Mesendoderm (in vitro differentiated cells): ENCODE data around the gene C11orf21.
"Not testable (repeated sequence)": the region's sequence is repeated elsewhere in the genome, so short reads cannot be mapped to it uniquely, and the experiment has no call there.

ENCODE experiments used
- DNase-seq: peaks from one replicate; pipeline ENCODE4 v3.0.0; 2013
- H2AK5ac ChIP-seq: 2 replicates; pipeline ENCODE4 v1.6.1; 2013; ENCODE audit warnings: low read length, inconsistent platforms
- H2BK120ac ChIP-seq: 2 replicates; pipeline ENCODE4 v1.6.1; 2013; ENCODE audit warnings: low read depth, mild to moderate bottlenecking, low read length, moderate library complexity, mixed read lengths
- H2BK15ac ChIP-seq: replicated peaks from 2 replicates; pipeline ENCODE4 v1.6.1; 2013; ENCODE audit warnings: low read depth, mild to moderate bottlenecking, moderate library complexity
- H2BK5ac ChIP-seq: 2 replicates; pipeline ENCODE4 v1.6.1; 2013; ENCODE audit warnings: low read length, inconsistent platforms
- H3K18ac ChIP-seq: 2 replicates; pipeline ENCODE4 v1.6.1; 2013; ENCODE audit warnings: mild to moderate bottlenecking, low read length, mixed read lengths
- H3K23ac ChIP-seq: one replicate; pipeline ENCODE4 v1.6.1; 2013; ENCODE audit warnings: low read length
- H3K27ac ChIP-seq: 2 replicates; pipeline ENCODE4 v1.5.1; 2013; ENCODE audit warnings: low read depth, mild to moderate bottlenecking, inconsistent platforms, low read length, moderate library complexity
- H3K27me3 ChIP-seq: 2 replicates; pipeline ENCODE4 v1.6.1; 2013; ENCODE audit warnings: low read length, control low read depth, mild to moderate bottlenecking, inconsistent platforms; ENCODE audit not compliant: insufficient read depth, poor library complexity
- H3K36me3 ChIP-seq: 2 replicates; pipeline ENCODE4 v1.6.1; 2013; ENCODE audit warnings: low read length, inconsistent platforms; ENCODE audit not compliant: control insufficient read depth, insufficient read depth
- H3K4ac ChIP-seq: one replicate; pipeline ENCODE4 v1.6.1; 2013; ENCODE audit warnings: low read depth, mild to moderate bottlenecking, low read length, moderate library complexity
- H3K4me1 ChIP-seq: 2 replicates; pipeline ENCODE4 v1.6.1; 2013; ENCODE audit warnings: low read depth, low read length, inconsistent platforms; ENCODE audit not compliant: control insufficient read depth
- H3K4me2 ChIP-seq: 2 replicates; pipeline ENCODE4 v1.6.1; 2013; ENCODE audit warnings: low read length
- H3K4me3 ChIP-seq: 2 replicates; pipeline ENCODE4 v1.5.1; 2013; ENCODE audit warnings: mild to moderate bottlenecking, low read length
- H3K56ac ChIP-seq: one replicate; pipeline ENCODE4 v1.6.1; 2013; ENCODE audit warnings: low read length
- H3K79me1 ChIP-seq: 2 replicates; pipeline ENCODE4 v1.6.1; 2013; ENCODE audit warnings: low read length, inconsistent platforms
- H3K79me2 ChIP-seq: 2 replicates; pipeline ENCODE4 v1.6.1; 2013; ENCODE audit warnings: mild to moderate bottlenecking, low read length; ENCODE audit not compliant: control insufficient read depth, insufficient read depth
- H3K9ac ChIP-seq: 2 replicates; pipeline ENCODE4 v1.6.1; 2013; ENCODE audit warnings: low read length, inconsistent platforms
- H4K5ac ChIP-seq: one replicate; pipeline ENCODE4 v1.6.1; 2013; ENCODE audit warnings: low read length
- H4K8ac ChIP-seq: one replicate; pipeline ENCODE4 v1.6.1; 2013; ENCODE audit warnings: low read depth, mild to moderate bottlenecking, control low read depth, low read length, moderate library complexity
- WGBS: extraction: QIAGEN DNeasy Blood & Tissue Kit; methylation state at CpG from one replicate; pipeline ENCODE4 v1.1.7; 2013; ENCODE audit warnings: low lambda C conversion rate, missing lambda C conversion rate; ENCODE audit not compliant: insufficient coverage; ENCODE audit errors: extremely low coverage; 5-methylcytosine and 5-hydroxymethylcytosine counted together

C11orf21 gene

DNA sequence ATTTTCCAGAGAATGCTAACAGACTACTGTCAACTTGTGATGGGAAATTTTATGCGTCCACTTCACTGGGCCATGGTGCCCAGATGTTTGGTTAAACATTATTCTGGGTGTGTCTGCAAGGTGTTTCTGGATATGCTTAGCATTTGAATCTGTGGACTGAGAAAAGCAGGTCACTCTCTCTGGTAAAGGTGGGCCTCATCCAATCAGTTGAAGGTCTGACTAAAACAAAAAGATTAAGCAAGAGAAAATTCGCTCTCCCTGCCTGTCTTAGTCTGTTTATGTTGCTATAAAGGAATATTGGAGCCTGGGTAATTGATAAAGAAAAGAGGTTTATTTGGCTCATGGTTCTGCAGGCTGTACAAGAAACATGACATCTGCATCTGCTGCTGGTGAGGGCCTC lies 43.3 kb upstream of the C11orf21 start:
- no peak overlapping the region for H3K4me3 ChIP-seq
- H2BK120ac ChIP-seq = no peak overlapping the region
- H3K79me2 ChIP-seq = no peaks in the 10 kb centered on the region
- no peak overlapping the region for H4K8ac ChIP-seq
- no CpG with 5 or more reads among the region's 2 CpGs for WGBS
- no peak overlapping the region for H2AK5ac ChIP-seq
- H3K27ac ChIP-seq = no peak overlapping the region
- no peak overlapping the region for H3K23ac ChIP-seq
- no peaks in the 10 kb centered on the region for H3K27me3 ChIP-seq
- no peaks in the 10 kb centered on the region for H3K4me1 ChIP-seq
- H3K79me1 ChIP-seq = no peaks in the 10 kb centered on the region
- H3K18ac ChIP-seq = no peak overlapping the region
- H2BK5ac ChIP-seq = no peak overlapping the region
- no peak overlapping the region for H3K4ac ChIP-seq
- H2BK15ac ChIP-seq = no peak overlapping the region
- H4K5ac ChIP-seq = no peak overlapping the region
- H3K4me2 ChIP-seq = no peak overlapping the region
- no peak overlapping the region for H3K56ac ChIP-seq
- H3K9ac ChIP-seq = no peak overlapping the region
- DNase-seq = no peak
- H3K36me3 ChIP-seq = no peaks in the 10 kb centered on the region

DNA sequence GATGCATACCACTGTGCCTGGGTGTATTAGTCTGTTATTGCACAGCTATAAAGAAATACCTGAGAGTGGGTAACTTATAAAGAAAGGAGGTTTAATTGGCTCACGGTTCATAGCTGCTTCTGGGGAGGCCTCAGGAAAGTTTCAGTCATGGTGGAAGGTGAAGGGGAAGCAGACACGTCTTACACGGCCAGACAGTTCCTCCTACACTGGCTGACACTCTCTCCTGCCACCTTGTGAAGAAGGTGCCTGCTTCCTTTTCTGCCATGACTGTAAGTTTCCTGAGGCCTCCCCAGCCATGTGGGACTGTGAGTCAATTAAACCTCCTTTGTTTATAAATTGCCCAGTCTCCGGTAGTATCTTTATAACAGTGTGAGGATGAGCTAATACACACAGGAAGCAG lies 41.8 kb upstream of the C11orf21 start:
- no peak overlapping the region for H3K27ac ChIP-seq

DNA sequence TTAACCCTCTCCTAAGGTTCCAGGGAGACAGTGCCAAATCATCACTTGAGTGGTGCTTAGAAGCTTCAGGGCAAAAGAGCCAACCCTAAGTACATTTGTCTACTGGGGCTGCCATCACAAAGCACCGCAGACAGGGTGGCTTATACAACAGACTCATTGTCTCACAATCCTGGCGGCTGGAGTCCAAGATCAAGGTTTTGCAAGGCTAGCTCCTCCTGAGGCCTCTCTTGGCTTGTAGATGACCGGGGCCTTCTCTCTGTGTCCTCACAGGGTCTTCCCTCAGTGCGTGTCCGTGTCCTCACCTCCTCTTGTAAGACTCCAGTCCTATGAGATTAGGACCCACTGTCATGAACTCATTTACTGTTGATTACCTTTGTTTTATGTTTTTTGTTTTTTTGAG lies 41.3 kb upstream of the C11orf21 start:
- no CpG with 5 or more reads among the region's 5 CpGs for WGBS
- H3K4me3 ChIP-seq = no peak overlapping the region

More for the DNA sequence above, 41.8 kb upstream of the C11orf21 start:
- Histone ChIP-seq H4K8ac (no peak overlapping the region), H3K23ac (no peak overlapping the region), H3K9ac (no peak overlapping the region), H2AK5ac (no peak overlapping the region), H3K36me3 (no peaks in the 10 kb centered on the region), H3K56ac (no peak overlapping the region), H3K18ac (no peak overlapping the region), H2BK15ac (no peak overlapping the region), H3K4me2 (no peak overlapping the region), H3K79me1 (no peaks in the 10 kb centered on the region), H3K27me3 (no peaks in the 10 kb centered on the region), H2BK120ac (no peak overlapping the region), H4K5ac (no peak overlapping the region), H3K4me3 (no peak overlapping the region), H3K79me2 (no peaks in the 10 kb centered on the region), H2BK5ac (no peak overlapping the region), H3K4me1 (peaks cover 1% of the 10 kb centered on the region), H3K4ac (no peak overlapping the region)
- WGBS = no CpG with 5 or more reads among the region's 4 CpGs
- DNase-seq = no peak

DNA sequence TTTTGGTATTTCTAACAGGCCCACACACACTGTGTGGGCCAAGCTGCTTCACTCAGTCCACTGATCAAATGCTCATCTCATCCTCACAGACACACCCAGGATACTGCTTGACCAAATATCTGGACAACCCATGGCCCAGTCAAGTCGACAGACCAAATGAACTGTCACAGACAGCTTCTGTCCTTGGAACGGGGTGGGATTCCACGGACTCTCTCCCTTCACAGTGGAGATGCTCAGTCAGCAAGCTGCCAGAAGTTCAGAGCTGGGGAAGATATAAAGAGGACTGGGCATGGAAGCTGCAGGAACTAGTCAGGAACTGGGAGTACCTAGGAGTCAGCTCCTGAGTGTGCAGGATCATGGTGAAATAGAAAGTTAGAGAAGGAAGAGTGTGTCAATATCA lies 40.8 kb upstream of the C11orf21 start:
- no peaks in the 10 kb centered on the region for H3K36me3 ChIP-seq
- H3K79me2 ChIP-seq = no peaks in the 10 kb centered on the region
- H3K18ac ChIP-seq = no peak overlapping the region
- H3K27ac ChIP-seq = no peak overlapping the region
- no peak overlapping the region for H2BK15ac ChIP-seq
- H3K9ac ChIP-seq = no peak overlapping the region
- DNase-seq = no peak
- H3K4me1 ChIP-seq = peaks cover 2% of the 10 kb centered on the region
- no peak overlapping the region for H2AK5ac ChIP-seq
- no peak overlapping the region for H3K4me3 ChIP-seq
- H4K5ac ChIP-seq = no peak overlapping the region
- no peak overlapping the region for H2BK5ac ChIP-seq
- H3K23ac ChIP-seq = no peak overlapping the region
- H3K27me3 ChIP-seq = no peaks in the 10 kb centered on the region
- no peak overlapping the region for H3K4me2 ChIP-seq
- H3K56ac ChIP-seq = no peak overlapping the region
- H4K8ac ChIP-seq = no peak overlapping the region
- H2BK120ac ChIP-seq = no peak overlapping the region
- H3K4ac ChIP-seq = no peak overlapping the region
- no peaks in the 10 kb centered on the region for H3K79me1 ChIP-seq
- WGBS = no CpG with 5 or more reads among the region's 3 CpGs

More for the DNA sequence above, 41.3 kb upstream of the C11orf21 start:
- Histone ChIP-seq H3K4me1 (peaks cover 2% of the 10 kb centered on the region), H4K5ac (no peak overlapping the region), H4K8ac (no peak overlapping the region), H2BK5ac (no peak overlapping the region), H2BK15ac (no peak overlapping the region), H3K79me2 (no peaks in the 10 kb centered on the region), H3K27ac (no peak overlapping the region), H3K18ac (no peak overlapping the region), H3K4ac (no peak overlapping the region), H3K56ac (no peak overlapping the region), H2AK5ac (no peak overlapping the region), H3K79me1 (no peaks in the 10 kb centered on the region), H2BK120ac (no peak overlapping the region), H3K23ac (no peak overlapping the region), H3K27me3 (no peaks in the 10 kb centered on the region), H3K4me2 (no peak overlapping the region), H3K36me3 (no peaks in the 10 kb centered on the region), H3K9ac (no peak overlapping the region)
- no peak for DNase-seq

DNA sequence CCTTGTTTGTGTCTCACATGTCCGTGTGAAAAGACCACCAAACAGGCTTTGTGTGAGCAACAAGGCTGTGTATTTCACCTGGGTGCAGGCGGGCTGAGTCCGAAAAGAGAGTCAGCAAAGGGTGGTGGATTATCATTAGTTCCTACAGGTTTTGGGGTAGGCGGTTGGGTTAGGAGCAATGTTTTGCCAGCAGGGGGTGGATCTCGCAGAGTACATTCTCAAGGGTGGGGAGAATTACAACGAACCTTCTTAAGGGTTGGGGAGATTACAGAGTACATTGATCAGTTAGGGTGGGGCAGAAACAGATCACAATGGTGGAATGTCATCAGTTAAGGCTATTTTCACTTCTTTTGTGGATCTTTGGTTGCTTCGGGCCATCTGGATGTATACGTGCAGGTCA lies 37.0 kb upstream of the C11orf21 start:
- WGBS = no CpG with 5 or more reads among the region's 8 CpGs
- H3K4me3 ChIP-seq, H3K79me2 ChIP-seq, H2AK5ac ChIP-seq, H4K8ac ChIP-seq, H3K4ac ChIP-seq, H3K4me1 ChIP-seq, H3K23ac ChIP-seq, H2BK5ac ChIP-seq, H2BK120ac ChIP-seq, H3K27me3 ChIP-seq, H3K79me1 ChIP-seq, H3K18ac ChIP-seq, H3K4me2 ChIP-seq, H3K36me3 ChIP-seq, H4K5ac ChIP-seq, H2BK15ac ChIP-seq, H3K9ac ChIP-seq: not testable (repeated sequence)
- DNase-seq = peak; percentile 68
- peak overlapping the region; percentile 49 for H3K56ac ChIP-seq
- peak overlapping the region; percentile 37 for H3K27ac ChIP-seq

DNA sequence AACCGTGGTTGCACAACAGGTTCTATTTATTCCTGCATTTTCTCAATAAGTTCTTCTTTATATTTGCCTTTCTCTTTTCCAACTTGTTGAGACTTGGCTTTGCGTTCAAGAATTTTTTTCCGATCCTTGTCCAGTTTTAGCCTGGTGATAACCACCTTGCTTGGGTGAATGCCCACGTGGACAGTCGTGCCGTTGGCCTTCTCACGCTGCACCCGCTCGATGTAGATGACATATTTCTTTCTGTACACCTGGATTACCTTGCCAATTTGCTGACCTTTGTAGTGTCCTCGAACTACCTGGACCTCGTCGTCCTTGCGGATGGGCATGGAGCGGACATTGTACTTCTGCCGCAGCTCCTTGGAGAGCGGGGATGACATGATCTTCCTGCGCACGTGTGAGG lies 33.6 kb upstream of the C11orf21 start:
- H3K4me2 ChIP-seq, H3K4ac ChIP-seq, H3K23ac ChIP-seq, H3K27me3 ChIP-seq, H2BK120ac ChIP-seq, H3K9ac ChIP-seq, H3K79me2 ChIP-seq, H3K36me3 ChIP-seq, H3K18ac ChIP-seq, H2AK5ac ChIP-seq, H2BK15ac ChIP-seq, H3K4me1 ChIP-seq, H3K27ac ChIP-seq, DNase-seq, H3K79me1 ChIP-seq, H4K5ac ChIP-seq, H2BK5ac ChIP-seq, H3K4me3 ChIP-seq, H3K56ac ChIP-seq, H4K8ac ChIP-seq: not testable (repeated sequence)
- WGBS = no CpG with 5 or more reads among the region's 18 CpGs
